HL-60 (cell line): ENCODE results near the gene COL21A1.

ENCODE experiments used
- DNase-seq, 2 experiments: peaks; one replicate each; pipeline ENCODE4 v3.0.0-alpha.2; 2010 to 2020; ENCODE audit warnings: low read depth in 1 of 2, low spot score in 1 of 2
- H3K27ac ChIP-seq: fragments of 250-450 bp; sonication (Bioruptor Pico); replicated peaks from 2 replicates; pipeline ENCODE4 v1.5.1; 2020; ENCODE audit warnings: mild to moderate bottlenecking, moderate library complexity
- H3K27me3 ChIP-seq: fragments of 250-450 bp; sonication (Bioruptor Pico); 2 replicates; pipeline ENCODE4 v1.5.1; 2021; ENCODE audit warnings: mild to moderate bottlenecking, moderate library complexity; ENCODE audit not compliant: insufficient read depth, poor library complexity, severe bottlenecking
- H3K4me3 ChIP-seq: replicated peaks from 2 replicates; pipeline ENCODE4 v1.5.1; 2011; ENCODE audit warnings: mild to moderate bottlenecking, control low read depth, low read length; ENCODE audit not compliant: insufficient read depth
- CTCF ChIP-seq: IDR thresholded peaks from one replicate; pipeline ENCODE4 v1.5.1; 2011; ENCODE audit warnings: low read length, control low read depth, inconsistent platforms; ENCODE audit not compliant: insufficient read depth
- GABPA ChIP-seq: IDR thresholded peaks from 2 replicates; pipeline ENCODE4 v1.6.1; 2012; ENCODE audit warnings: low read depth
- POLR2AphosphoS5 ChIP-seq: IDR thresholded peaks from 2 replicates; pipeline ENCODE4 v1.6.1; 2012; ENCODE audit warnings: low read depth
- REST ChIP-seq: IDR thresholded peaks from 2 replicates; pipeline ENCODE4 v1.6.1; 2012; ENCODE audit warnings: low read depth; ENCODE audit not compliant: insufficient replicate concordance
- SPI1 ChIP-seq: IDR thresholded peaks from 2 replicates; pipeline ENCODE4 v1.6.1; 2012; ENCODE audit warnings: low read depth, mild to moderate bottlenecking, borderline replicate concordance

Gene COL21A1

GRCh38 chr6:56154076-56154475 lies 93.3 kb downstream of the COL21A1 start:
- Histone ChIP-seq H3K4me3 (no peak overlapping the region), H3K27me3 (no peaks in the 10 kb centered on the region), H3K27ac (no peak overlapping the region)
- TF ChIP-seq REST (no peak), CTCF (no peak)
- no peak for DNase-seq

- no peak for DNase-seq
- TF ChIP-seq GABPA (no peak), SPI1 (no peak), CTCF (no peak), POLR2AphosphoS5 (no peak), REST (no peak)
- no peak overlapping the region for H3K27ac ChIP-seq
- H3K4me3 ChIP-seq, result no peak overlapping the region
- H3K27me3 ChIP-seq, result no peaks in the 10 kb centered on the region
Measured at GRCh38 chr6:56152611-56153010, 94.8 kb downstream of the COL21A1 start.

- Histone ChIP-seq H3K27me3 (no peaks in the 10 kb centered on the region), H3K27ac (no peak overlapping the region), H3K4me3 (no peak overlapping the region)
- TF ChIP-seq SPI1, result no peak
- no peak for TF ChIP-seq CTCF
- no peak for TF ChIP-seq GABPA
- TF ChIP-seq POLR2AphosphoS5, result no peak
- TF ChIP-seq REST, result no peak
- DNase-seq, result no peak
Measured at GRCh38 chr6:56151609-56152224, 95.7 kb downstream of the COL21A1 start.
